Stimulated activated naive B cell treated with anti-CD40 and anti-IgM and Interleukin-4, amounts not matched to agents 10 μg/mL and 1 μg/mL and 100 μg/mL, for 72 hours (primary cell): ENCODE results near the gene MVD.

Experiments used
- ATAC-seq, 2 donors: fragments of 150-1000 bp; cut with Tn5 transposase; replicated peaks; 2 replicates each; pipeline ENCODE4 v1.10.0; 2021; ENCODE audit warnings: moderate library complexity in 1 of 2
- DNase-seq: peaks from one replicate; pipeline ENCODE4 v3.0.0; 2021
- H3K27ac Mint-ChIP-seq: one replicate; pipeline ENCODE4 v1.8.0; 2022; ENCODE audit warnings: mild to moderate bottlenecking, mixed read lengths
- H3K27me3 Mint-ChIP-seq, 2 donors: one replicate each; pipeline ENCODE4 v1.8.0; 2022; ENCODE audit warnings: mixed read lengths in 2 of 2
- H3K36me3 Mint-ChIP-seq, 2 donors: one replicate each; pipeline ENCODE4 v1.8.0; 2022; ENCODE audit warnings: mixed read lengths in 2 of 2, mild to moderate bottlenecking in 1 of 2
- H3K4me1 Mint-ChIP-seq, 2 donors: one replicate each; pipeline ENCODE4 v1.8.0; 2022; ENCODE audit warnings: mixed read lengths in 2 of 2, mild to moderate bottlenecking in 1 of 2
- H3K4me3 Mint-ChIP-seq, 2 donors: one replicate each; pipeline ENCODE4 v1.8.0; 2022; ENCODE audit warnings: mild to moderate bottlenecking in 2 of 2, mixed read lengths in 2 of 2, moderate library complexity in 1 of 2
- H3K9me3 Mint-ChIP-seq, 2 donors: one replicate each; pipeline ENCODE4 v1.8.0; 2022; ENCODE audit warnings: mixed read lengths in 2 of 2, mild to moderate bottlenecking in 1 of 2

The MVD gene

DNA sequence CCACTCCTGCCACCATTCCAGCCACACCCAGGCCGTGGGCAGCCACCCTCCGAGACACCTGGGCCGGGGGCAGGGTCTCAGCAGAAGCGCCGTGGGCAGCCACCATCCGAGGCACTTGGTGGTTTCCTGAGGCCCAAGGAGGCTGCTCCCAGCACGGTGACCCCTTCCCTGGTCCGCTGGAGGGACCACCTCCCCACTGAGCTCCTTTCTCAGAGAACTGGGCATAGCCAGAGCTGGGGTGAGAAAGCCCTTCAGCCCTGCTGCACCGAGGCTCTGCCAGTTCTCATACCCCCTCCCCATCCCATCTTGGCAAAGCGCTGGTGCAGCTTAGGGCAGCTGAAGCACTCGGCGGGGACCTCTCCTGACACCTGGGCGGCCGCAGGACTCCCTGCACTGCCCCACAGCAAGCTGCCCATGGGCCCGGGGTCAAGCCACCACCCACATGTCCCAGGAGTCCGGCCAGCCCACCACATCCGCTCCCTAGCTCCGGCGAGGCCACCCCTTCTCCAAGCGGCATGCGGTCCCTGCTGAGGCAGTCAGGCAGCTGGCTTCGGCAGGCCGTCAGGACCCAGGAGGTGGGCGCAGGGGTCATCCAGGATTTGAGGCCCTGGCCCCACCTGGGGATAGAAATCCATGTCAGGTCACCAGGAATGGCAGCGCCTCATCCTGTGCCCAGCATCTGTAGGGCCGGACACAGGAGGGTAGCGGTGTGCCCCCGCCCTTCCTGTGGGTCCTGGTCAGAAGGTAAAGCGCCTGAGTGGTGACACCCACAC lies 10.7 kb downstream of the MVD start:
- Mint-ChIP-seq H3K4me1 (peaks cover 35 to 50% of the 10 kb centered on the region in 2 donors), H3K36me3 (peaks cover 51 to 54% of the 10 kb centered on the region in 2 donors), H3K27ac (peak overlapping the region; percentile 98), H3K9me3 (no peaks in the 10 kb centered on the region), H3K27me3 (no peaks in the 10 kb centered on the region), H3K4me3 (peak overlapping the region; percentile 92 to 96)
- ATAC-seq (no peak), DNase-seq (peak; percentile 10)

DNA sequence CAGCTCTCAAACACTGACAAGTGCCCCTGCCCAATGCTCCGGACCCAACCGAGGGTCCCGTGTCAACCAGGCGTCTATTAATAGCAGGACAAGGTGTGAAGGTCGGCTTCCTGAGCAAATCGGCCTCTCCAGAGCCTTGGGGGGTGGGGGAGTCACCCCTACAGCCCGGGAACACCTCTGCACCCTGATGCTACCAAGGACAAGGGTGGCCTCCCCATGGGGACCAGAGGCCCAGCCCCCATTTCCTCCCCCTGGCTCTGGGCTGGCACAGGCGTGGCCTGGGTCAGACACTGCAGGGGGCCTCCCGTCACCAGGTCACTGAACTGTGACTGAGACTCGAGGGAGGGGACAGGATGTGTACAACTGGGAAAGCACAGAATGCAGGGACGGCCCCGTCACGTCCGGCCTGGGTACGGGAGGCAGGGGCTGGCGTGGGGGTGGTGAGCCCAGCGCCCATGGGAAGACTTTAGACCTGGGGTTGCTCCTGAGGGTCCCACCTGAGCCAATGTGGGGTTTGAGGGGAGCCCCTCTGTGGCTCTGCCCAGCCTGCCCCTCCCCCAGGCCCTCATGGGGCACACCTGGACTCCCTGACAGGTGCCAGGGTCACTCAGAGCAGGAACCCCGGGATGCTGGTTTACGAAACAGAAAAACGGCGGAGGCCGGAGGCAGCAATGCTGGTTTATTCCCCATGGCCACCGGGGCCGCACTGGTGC lies 11.5 kb downstream of the MVD start:
- H3K27me3 Mint-ChIP-seq = no peaks in the 10 kb centered on the region
- peak overlapping the region; percentile 98 for H3K27ac Mint-ChIP-seq
- peak overlapping the region; percentile 92 to 96 for H3K4me3 Mint-ChIP-seq
- no peaks in the 10 kb centered on the region for H3K9me3 Mint-ChIP-seq
- ATAC-seq (peak; percentile 87 to 89), DNase-seq (peak; percentile 94)
- H3K4me1 Mint-ChIP-seq = peaks cover 33 to 58% of the 10 kb centered on the region in 2 donors
- peaks cover 50 to 52% of the 10 kb centered on the region in 2 donors for H3K36me3 Mint-ChIP-seq

DNA sequence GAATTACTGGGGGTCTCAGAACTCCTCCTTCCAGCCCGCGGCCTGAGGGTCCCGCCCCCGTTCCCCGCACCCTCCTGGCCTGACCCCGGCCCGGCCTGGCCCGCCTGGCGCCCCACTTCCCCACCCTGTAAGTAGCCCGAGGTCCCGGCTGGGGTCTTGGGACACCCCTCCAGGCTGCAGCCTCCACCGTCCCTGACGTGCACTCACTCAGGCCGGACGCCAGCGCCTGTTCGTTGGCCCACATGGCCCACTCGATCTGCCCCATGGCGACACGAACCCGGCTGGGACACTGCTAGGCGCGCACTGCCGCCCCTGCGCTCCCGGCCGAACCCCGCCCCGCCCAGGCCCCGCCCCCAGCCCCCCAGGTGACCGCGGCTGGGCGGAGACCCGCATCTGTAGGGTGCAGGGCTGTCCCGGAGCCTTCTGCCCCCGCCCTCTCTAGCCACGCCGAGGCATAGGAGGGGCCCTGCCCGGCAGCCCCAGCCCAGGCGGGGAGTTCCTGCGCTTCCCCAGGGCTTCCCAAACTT lies 12.1 kb downstream of the MVD start, which contains the start of gene CYBA:
CYBA (minus strand) TSS at position 305 of the 527 bp plus-strand sequence; CDS start at position 265, 40 bp downstream.
- no peaks in the 10 kb centered on the region for H3K9me3 Mint-ChIP-seq
- ATAC-seq = peak; percentile 86 to 87
- H3K4me1 Mint-ChIP-seq = peaks cover 33 to 64% of the 10 kb centered on the region in 2 donors
- DNase-seq = peak; percentile 94
- H3K27ac Mint-ChIP-seq = peak within 1 kb of the TSS; percentile 98
- H3K36me3 Mint-ChIP-seq = peaks cover 49% of the 10 kb centered on the region in 2 donors
- H3K4me3 Mint-ChIP-seq = peak within 1 kb of the TSS; percentile 92 to 96
- no peaks in the 10 kb centered on the region for H3K27me3 Mint-ChIP-seq

DNA sequence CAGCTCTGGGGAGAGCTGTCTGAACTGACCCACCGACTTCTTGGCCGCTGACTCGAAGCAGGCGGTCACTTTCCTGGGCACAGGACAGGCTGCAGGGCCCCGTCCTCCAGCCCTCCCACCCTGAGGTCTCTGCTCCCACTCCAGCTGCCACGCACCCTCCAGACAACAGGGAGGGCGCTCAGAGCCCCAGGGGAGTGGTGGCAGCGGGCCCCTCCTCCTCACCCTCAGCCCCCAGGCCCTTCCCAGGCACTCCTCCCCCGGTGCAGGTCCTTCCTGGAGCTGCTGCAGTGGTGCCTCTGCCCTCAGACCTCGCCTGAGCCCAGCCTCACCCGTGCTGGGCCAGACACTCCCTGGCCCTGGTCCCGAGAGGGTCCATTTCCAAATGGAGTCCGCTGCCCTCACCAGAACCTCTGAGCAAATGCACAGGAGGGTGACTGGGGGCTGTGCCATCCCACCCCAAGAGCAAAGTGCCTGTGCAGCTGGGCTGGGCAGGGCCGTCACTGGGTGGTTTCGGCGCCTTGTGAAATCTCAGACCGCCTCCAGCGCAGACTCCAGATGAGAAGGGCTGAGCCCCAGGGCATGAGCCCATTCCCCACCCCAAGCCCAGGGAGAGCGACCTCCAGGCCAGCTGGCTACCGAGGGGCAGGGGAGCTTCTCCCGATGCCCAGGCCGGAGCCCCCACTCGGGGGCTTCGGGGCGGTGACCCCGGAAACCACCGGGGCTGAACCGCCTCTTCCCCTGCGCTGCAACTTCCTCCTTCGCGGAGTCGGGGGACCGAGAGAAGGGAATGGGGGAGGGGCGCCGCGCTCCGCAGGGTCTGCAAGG lies 12.8 kb downstream of the MVD start:
- peak; percentile 50 for DNase-seq
- H3K27me3 Mint-ChIP-seq = no peaks in the 10 kb centered on the region
- no peaks in the 10 kb centered on the region for H3K9me3 Mint-ChIP-seq
- H3K36me3 Mint-ChIP-seq = peaks cover 52 to 53% of the 10 kb centered on the region in 2 donors
- peak overlapping the region; percentile 98 for H3K27ac Mint-ChIP-seq
- H3K4me3 Mint-ChIP-seq = peak overlapping the region; percentile 92 to 96
- peaks cover 35 to 71% of the 10 kb centered on the region in 2 donors for H3K4me1 Mint-ChIP-seq
- ATAC-seq = peak; percentile 14 to 15

DNA sequence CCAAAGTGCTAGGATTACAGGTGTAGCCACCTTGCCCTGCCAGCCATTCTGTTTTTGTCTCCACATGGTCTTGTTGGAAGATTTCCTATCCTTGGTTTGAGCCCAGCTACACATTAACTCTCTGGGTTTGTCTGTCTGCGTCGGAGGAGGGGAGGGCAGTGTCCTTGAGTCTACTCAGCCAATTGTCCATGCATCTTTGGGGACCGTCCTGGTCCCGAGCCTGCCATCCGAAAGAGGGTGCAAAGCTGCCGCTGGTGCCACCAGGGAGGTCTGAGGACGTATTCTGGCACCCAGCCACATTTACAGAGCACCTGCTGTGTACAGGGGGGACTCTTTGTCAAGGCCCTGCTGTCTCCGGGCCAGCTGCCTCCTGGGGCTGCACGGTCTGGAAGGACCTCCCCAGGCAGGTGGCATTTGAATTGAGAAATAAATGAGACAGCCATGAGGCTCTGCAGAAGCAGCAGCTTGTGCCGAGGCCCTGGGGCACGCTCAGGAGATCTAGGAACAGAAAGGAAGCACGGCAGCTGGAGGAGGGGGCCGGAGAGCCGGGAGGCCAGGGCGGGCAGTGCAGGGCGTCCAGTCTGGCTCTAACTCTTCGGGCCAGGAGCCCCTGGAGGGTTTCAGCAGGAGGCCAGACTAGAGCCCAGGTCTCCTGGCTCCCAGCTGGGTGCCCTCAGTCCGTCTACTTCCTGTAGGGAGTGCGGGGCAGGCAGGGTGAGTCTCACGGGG lies 13.5 kb downstream of the MVD start:
- ATAC-seq (no peak), DNase-seq (no peak)
- H3K36me3 Mint-ChIP-seq = peaks cover 53% of the 10 kb centered on the region in 2 donors
- H3K9me3 Mint-ChIP-seq = no peaks in the 10 kb centered on the region
- peak overlapping the region; percentile 98 for H3K27ac Mint-ChIP-seq
- peak overlapping the region; percentile 92 to 96 for H3K4me3 Mint-ChIP-seq
- H3K27me3 Mint-ChIP-seq = no peaks in the 10 kb centered on the region
- peaks cover 35 to 79% of the 10 kb centered on the region in 2 donors for H3K4me1 Mint-ChIP-seq

DNA sequence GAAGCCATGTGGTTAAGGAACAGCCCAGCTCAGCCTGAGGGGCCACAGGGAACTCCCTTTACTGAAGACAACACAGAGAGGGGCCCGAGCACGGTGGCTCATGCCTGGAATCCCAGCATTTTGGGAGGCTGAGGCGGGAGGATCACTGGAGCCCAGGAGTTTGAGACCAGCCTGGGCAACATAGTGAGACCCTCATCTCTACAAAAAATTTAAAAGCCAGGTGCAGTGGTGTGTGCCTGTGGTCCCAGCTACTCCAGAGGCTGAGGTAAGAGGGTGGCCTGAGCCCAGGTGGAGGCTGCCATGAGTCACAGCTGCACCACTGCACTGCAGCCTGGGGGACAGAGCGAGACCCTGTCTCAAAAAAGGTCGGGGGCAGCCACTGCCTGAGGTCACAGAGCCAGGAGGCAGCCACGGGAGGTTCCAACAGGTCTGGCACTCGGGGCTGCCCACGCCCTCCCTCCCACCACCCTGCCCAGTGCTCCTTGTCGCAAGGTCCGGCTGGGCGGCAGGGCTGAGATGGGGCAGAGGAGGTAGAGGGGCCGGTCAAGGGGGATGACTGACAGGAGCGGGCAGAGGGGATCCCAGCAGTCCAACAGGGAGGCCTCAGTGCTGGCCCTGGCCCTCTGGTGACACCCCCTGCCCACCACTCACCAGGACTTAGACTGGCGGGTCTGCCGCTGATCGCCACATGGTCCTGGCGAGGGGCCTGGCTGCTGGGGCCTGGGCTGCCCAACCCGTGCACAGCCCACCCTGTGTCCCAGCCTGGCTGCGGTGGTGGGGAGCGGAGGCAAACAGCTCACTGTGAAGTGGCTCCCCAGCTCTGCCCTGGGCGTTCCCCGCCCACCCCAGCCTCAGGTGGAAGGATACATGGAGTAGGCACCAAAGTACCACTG lies 15.5 kb downstream of the MVD start:
- Mint-ChIP-seq H3K4me1 (peaks cover 34 to 80% of the 10 kb centered on the region in 2 donors), H3K36me3 (peaks cover 46 to 47% of the 10 kb centered on the region in 2 donors), H3K4me3 (peak overlapping the region; percentile 44 to 51), H3K9me3 (no peaks in the 10 kb centered on the region), H3K27ac (peak overlapping the region; percentile 76), H3K27me3 (no peaks in the 10 kb centered on the region)
- ATAC-seq = no peak
- no peak for DNase-seq

DNA sequence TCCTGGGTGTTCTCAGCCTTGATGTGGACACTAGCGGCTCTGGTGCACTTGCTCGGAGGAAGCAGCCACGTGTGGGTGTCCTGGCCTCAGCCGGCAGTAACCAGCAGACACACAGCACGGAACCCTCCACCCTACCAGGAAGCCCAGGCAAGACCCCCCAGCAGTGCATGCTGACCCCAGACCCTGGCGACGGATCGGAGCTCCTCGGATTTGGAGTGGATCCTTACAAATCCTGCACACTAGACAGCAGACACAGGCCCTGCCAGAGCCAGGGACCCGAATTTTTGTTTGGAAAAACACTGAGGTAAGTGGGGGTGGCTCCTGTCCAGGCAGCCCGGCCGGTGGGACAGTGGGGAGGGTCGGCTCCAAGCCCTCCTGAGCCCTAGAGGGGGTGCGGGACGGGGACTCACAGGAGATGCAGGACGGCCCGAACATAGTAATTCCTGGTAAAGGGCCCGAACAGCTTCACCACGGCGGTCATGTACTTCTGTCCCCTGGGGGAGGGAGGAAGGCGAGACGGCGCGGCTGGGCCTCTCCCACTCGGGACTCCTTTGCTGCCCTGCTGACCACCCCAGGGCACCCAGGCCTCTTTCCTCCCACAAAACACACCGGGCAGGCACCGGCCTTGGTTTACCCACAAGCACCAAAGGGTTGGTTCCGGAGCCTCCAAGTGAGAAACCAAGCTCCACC lies 16.4 kb downstream of the MVD start:
- Mint-ChIP-seq H3K27ac (peak overlapping the region; percentile 25), H3K4me3 (peak overlapping the region in 1 of 2 donors; percentile 19), H3K9me3 (no peaks in the 10 kb centered on the region), H3K27me3 (no peaks in the 10 kb centered on the region), H3K4me1 (peaks cover 33 to 80% of the 10 kb centered on the region in 2 donors), H3K36me3 (peaks cover 51 to 53% of the 10 kb centered on the region in 2 donors)
- ATAC-seq (no peak), DNase-seq (no peak)

DNA sequence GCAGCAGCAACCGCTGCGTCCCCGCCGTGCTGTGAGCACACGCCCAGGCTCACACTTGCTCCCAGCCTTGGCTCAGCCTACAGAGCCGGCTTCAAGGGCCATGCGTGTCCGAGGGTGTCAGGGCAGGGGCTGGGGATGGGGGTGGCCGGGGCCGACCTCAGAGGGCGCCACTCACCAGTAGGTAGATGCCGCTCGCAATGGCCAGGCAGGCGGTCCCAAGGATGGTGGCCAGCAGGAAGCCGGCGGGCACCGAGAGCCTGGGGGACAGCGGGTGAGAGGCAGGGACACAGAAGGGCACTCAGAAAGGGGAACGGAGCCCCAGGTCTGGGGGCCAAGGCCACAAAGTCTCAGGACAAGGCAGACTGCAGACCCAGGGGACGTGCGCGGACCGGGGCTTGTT lies 16.9 kb downstream of the MVD start:
- ATAC-seq (no peak), DNase-seq (no peak)
- peaks cover 32 to 80% of the 10 kb centered on the region in 2 donors for H3K4me1 Mint-ChIP-seq
- H3K27me3 Mint-ChIP-seq = no peaks in the 10 kb centered on the region
- H3K4me3 Mint-ChIP-seq = no peak overlapping the region
- no peak overlapping the region for H3K27ac Mint-ChIP-seq
- H3K36me3 Mint-ChIP-seq = peaks cover 49 to 51% of the 10 kb centered on the region in 2 donors
- no peaks in the 10 kb centered on the region for H3K9me3 Mint-ChIP-seq

DNA sequence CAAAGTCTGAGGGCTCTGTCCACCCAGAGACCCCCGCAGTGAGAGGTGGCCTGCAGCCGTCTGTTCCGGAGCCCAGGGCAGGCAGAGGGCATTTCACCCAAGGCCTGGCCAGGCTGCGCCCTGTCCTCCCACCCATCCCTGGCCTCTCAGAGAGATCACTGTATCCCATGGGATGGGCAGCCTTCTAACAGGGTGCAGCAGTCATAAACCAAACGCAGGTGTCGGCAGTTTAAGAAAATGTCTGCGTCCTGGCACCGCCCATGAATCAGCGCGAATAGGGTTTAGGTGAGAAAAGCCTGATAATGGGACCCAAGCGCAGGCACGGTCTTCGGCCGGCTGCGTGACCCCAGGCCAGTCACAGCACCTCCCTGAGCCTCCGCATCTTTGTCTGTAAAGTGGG lies 17.4 kb downstream of the MVD start:
- Mint-ChIP-seq H3K4me3 (no peak overlapping the region), H3K27ac (peak overlapping the region; percentile 25), H3K4me1 (peaks cover 35 to 84% of the 10 kb centered on the region in 2 donors), H3K36me3 (peaks cover 45 to 54% of the 10 kb centered on the region in 2 donors), H3K27me3 (peaks cover 0 to under 1% of the 10 kb centered on the region in 2 donors), H3K9me3 (no peaks in the 10 kb centered on the region)
- ATAC-seq = no peak
- no peak for DNase-seq

DNA sequence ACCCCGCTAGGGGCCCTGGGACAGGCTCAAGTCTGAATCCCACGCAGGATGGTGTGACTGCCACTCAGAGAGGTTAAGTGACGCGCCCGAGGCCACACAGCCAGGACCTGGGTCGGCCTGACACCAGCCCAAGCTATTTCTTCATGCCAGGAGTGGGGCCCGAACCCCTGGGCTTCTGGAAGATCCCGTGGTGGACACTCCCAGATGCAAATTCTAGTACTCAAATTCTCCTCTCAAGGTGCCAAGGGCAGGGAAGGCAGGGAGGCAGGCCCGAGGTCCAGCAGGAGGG lies 19.3 kb downstream of the MVD start:
- Mint-ChIP-seq H3K9me3 (no peaks in the 10 kb centered on the region), H3K27ac (no peak overlapping the region), H3K36me3 (peaks cover 33 to 40% of the 10 kb centered on the region in 2 donors), H3K27me3 (peaks cover 0 to 5% of the 10 kb centered on the region in 2 donors), H3K4me1 (peaks cover 39 to 92% of the 10 kb centered on the region in 2 donors), H3K4me3 (no peak overlapping the region)
- ATAC-seq (no peak), DNase-seq (no peak)

DNA sequence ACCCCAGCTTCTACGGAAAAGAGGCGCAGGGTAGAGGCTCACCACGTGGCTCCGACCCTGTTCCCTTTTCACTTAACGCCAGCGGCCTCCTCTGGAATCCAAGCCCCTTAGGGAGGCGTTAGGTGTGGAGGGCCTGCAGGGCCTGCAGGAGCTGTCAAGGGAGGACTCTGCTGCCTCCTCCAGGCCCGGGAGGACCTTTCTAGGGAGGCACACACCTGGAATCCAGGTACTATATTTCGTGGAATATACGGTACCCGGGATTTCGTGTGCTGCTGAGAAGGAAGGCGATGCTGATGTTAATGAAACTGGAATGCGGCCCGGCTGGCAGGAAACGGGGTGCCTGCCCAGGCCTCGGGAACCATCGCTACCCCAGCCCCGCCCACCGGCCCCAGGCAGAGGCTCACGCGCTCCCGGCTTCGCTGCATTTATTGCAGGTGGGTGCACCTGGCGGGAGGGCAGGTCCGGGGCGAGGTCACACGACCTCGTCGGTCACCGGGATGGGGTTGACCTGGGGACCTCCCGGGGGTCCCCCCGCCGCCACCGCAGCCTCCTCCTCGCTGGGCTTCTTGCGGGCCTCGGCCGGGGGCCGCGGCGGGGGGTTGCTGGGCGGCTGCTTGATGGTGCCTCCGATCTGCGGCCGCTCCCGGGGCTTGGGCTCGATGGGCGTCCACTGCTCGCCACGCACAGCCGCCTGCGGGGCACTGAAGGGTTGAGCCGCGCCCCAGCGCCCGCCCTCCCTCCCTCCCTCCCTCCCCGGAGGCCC lies 19.8 kb downstream of the MVD start:
- no peak for ATAC-seq
- Mint-ChIP-seq H3K27me3 (peaks cover 0 to 5% of the 10 kb centered on the region in 2 donors), H3K27ac (no peak overlapping the region), H3K36me3 (peaks cover 33 to 40% of the 10 kb centered on the region in 2 donors), H3K9me3 (no peaks in the 10 kb centered on the region), H3K4me3 (no peak overlapping the region), H3K4me1 (peaks cover 42 to 92% of the 10 kb centered on the region in 2 donors)
- DNase-seq = no peak
